HG02571 (cell line): ENCODE results near the gene PHLDA2.
A peak's percentile ranks its signal among the peaks of the same experiment; 100 is the strongest.

Experiments used
- ATAC-seq: cut with Tn5 transposase; IDR thresholded peaks from one replicate; pipeline ENCODE4 v1.9.1; 2021; ENCODE audit warnings: mild to moderate bottlenecking, moderate library complexity; ENCODE audit not compliant: unreplicated experiment

PHLDA2 gene

GRCh38 chr11:2898366-2899079, 30.7 kb downstream of the PHLDA2 start:
- ATAC-seq, result no peak

- ATAC-seq, result no peak
Measured at GRCh38 chr11:2897048-2897447, 32.2 kb downstream of the PHLDA2 start.

DNA sequence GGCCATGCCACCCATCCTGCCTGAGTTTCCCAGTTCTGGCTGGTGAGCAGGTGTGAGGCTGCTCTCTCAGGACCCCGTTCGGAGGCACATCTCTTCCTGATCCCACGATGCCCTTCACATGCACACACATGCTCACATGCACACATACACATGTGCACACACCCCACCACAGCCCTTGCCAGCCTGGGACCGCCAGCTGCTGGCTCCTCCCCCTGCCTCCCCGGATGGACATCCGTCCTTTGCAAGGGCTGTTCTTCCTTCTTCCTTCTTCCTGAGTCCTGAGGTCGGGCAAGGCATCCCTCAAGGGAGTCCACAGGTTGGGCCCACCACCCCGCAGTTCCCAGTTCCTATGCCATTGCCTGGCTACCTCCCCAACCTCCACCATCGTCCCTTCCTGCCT, 33.2 kb downstream of the PHLDA2 start:
- no peak for ATAC-seq

- no peak for ATAC-seq
Measured at GRCh38 chr11:2893935-2894334, 35.3 kb downstream of the PHLDA2 start.

- no peak for ATAC-seq
Measured at GRCh38 chr11:2892967-2893528, 36.2 kb downstream of the PHLDA2 start.

- no peak for ATAC-seq
Measured at GRCh38 chr11:2892215-2892966, 36.8 kb downstream of the PHLDA2 start.

- ATAC-seq, result no peak
Measured at GRCh38 chr11:2891326-2892214, 37.6 kb downstream of the PHLDA2 start.

GRCh38 chr11:2890466-2891294, 38.5 kb downstream of the PHLDA2 start:
- ATAC-seq, result no peak

DNA sequence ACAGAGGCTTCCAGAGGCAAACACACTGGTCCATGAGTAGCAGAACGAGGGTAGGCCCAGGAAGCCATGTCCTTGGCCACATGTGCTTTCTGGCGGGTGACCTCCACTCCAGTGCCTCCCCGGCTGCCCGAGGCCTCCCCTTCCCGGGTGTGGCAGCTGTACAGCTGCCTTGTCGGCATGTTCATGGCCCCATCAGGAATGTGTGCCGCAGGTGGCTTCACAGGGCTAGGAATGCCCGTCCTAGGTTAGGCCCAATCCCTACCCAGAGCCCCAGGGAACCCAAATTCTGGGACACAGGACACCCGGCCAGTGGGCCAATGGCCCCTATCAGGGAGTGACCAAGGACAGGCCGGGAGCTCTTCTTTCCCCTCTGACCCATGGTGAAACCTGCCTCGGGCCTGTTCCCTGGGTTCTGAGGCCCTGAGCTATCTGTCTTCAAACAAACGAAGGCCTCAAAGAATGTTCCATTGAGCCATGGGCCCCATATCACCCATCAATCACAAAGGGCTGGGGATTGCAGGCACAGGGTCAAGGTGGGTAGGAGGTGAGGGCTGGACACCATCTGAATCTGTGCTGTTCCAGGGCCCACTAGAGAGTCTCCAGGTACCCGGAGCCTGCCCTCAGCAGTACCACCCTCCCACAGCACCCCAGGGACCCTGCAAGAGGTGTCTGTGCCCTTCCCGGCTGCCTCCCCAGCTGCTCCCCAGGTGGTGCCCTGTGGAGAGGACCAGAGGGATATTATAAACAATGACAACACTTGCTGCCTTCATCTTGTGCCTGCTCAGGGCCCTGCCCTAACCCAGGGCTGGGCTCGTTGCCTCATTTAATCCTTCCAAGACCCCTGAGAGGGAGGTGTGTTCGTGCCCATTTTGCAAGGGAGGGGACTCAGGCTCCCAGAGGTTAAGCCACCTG, 39.6 kb downstream of the PHLDA2 start:
- no peak for ATAC-seq

GRCh38 chr11:2888266-2888968, 40.8 kb downstream of the PHLDA2 start:
- ATAC-seq, result no peak

DNA sequence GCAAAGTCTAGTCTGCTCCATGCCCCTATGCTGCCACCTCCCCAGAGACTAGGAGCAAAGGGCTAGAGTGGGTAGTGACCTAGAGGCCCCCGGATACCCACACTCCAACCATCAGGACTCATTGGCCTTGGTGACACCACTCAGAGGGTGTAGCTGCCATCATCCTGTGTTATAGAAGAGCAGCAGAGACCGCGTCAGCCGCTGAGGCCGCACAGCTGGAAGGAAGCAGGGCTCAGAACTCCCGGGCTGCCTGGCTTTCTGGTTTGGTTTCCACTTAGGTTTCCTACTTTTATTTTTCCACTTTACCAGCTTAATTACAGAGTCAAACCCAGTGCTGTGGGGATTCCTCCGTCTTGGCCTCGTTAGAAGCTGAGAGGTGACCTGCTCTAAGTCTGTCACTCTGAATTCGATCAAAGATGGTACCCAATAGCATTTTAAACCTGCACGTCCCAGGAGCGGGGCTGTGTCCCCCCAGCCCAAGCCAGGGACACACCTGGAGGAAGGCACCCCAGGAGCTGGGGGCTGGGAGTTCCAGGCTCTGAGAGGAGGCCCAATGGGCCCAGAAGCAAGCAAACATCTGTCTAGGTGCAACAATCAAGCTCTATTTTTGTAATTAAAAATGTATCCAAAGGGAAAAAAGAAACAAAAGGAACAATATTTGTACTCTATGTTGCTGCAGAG, 41.6 kb downstream of the PHLDA2 start:
- no peak for ATAC-seq

DNA sequence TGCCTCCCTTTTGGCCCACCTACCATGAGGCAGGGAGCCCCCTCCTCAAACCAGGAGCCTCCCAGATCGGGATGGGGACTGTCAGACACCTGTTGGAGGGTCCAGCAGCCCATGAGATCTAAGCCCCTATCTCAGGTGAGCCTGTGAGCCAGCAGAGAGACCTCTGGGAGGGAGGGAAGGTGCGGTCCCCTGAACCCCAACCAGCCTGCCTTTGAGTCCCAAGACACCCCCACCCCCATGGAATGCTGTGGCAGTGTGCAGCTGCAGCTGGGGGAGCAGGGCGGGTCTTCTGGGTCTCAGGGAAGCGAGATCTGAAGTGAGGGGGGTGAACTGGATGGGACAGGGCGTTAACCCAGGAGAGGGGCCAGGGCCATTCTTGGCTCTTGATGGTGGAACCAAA, 42.3 kb downstream of the PHLDA2 start:
- no peak for ATAC-seq

GRCh38 chr11:2886191-2886894, 42.9 kb downstream of the PHLDA2 start:
- peak; percentile 3 for ATAC-seq

DNA sequence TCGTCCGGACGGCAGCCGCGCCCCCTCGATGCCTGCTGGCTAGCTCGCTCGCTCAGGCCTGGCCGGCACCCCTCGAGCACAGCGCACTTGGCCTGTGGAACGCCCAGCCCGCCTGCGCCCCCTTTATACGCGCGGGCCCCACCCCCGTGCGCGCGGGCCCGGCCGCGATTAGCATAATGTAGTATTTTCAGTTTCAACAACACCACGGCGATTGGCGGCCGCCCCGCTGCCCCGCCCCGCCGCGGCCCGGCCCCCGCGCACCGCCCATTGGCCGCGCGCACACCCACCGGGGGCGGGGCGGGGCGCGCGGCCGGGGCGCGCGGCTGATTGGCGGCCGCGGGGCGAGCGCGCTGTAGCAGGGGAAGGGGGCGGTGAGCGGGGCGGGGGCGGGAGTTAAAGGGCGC, 43.5 kb downstream of the PHLDA2 start, which contains the start of gene CDKN1C:
Gene CDKN1C (minus strand): TSS at position 98 of the 404 bp plus-strand sequence. CDS start 319 bp downstream, outside the sequence.
- ATAC-seq, result peak; percentile 74

DNA sequence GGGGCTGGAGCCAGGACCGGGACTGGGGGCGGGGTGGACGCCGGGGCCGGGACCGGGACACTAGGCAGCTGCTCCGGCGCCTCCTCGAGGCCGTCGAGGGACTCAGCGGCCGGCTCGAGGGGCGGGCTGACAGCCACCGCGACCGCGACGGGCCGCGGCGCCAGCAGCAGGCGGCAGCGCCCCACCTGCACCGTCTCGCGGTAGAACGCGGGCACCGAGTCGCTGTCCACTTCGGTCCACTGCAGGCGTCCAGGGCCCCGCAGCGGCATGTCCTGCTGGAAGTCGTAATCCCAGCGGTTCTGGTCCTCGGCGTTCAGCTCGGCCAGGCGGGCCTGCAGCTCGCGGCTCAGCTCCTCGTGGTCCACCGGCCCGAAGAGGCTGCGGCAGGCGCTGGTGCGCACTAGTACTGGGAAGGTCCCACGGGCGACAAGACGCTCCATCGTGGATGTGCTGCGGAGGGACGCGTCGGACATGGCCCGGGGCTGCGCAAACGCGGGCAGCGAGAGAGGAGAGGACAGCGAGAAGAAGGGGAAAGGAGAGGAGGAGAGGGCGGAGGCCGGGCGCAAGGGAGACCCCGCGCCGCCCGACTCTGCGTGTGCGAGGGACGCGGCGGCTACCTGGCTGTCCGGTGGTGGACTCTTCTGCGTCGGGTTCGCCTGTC, 44.1 kb downstream of the PHLDA2 start:
- no peak for ATAC-seq

- no peak for ATAC-seq
Measured at GRCh38 chr11:2883979-2884815, 45.0 kb downstream of the PHLDA2 start.
